Endothelial cell of umbilical vein (primary cell): ENCODE results near the gene ADARB2.

Source experiments
- CTCF ChIP-seq, 2 donors: IDR thresholded peaks; 1 replicate in 1 of 2; 2 replicates in 1 of 2; pipeline ENCODE4 v1.5.1; 2011; ENCODE audit warnings: low read length in 2 of 2, mild to moderate bottlenecking in 2 of 2, moderate library complexity in 2 of 2, control low read depth in 1 of 2, inconsistent platforms in 1 of 2, low read depth in 1 of 2; ENCODE audit not compliant: insufficient read depth in 1 of 2; ENCODE audit errors: extremely low read depth in 1 of 2
- EZH2 ChIP-seq: IDR thresholded peaks from 2 replicates; pipeline ENCODE4 v1.6.1; 2012; ENCODE audit warnings: borderline replicate concordance, low read depth, mild to moderate bottlenecking, moderate library complexity, low read length, inconsistent platforms; ENCODE audit not compliant: severe bottlenecking
- MAX ChIP-seq: IDR thresholded peaks from 2 replicates; pipeline ENCODE4 v1.6.1; 2011; ENCODE audit not compliant: insufficient read depth, insufficient read length
- MYC ChIP-seq: IDR thresholded peaks from one replicate; pipeline ENCODE4 v1.6.1; 2011; ENCODE audit warnings: mild to moderate bottlenecking, low read depth, low read length
- POLR2AphosphoS5 ChIP-seq: IDR thresholded peaks from 2 replicates; pipeline ENCODE4 v1.6.1; 2012; ENCODE audit warnings: low read depth, mild to moderate bottlenecking, control low read depth, low read length, moderate library complexity; ENCODE audit not compliant: insufficient read depth

GRCh38 chr10:1362589-1363445 lies 374.5 kb downstream of the ADARB2 start:
- TF ChIP-seq MYC (no peak), CTCF (IDR thresholded peaks at IDR 0.05; ENCODE audit: extremely low read depth in 1 of 2, insufficient read depth in 1 of 2, low read depth in 1 of 2, low read length in 2 of 2) (no peak), MAX (no peak), POLR2AphosphoS5 (no peak), EZH2 (no peak)
